Amniotic stem cell (primary cell): ENCODE measurements around the gene TSPAN4.

ENCODE experiments used
- DNase-seq: peaks from one replicate; lab custom pipeline; 2025; lab: John Stamatoyannopoulos, UW

Gene TSPAN4

DNA sequence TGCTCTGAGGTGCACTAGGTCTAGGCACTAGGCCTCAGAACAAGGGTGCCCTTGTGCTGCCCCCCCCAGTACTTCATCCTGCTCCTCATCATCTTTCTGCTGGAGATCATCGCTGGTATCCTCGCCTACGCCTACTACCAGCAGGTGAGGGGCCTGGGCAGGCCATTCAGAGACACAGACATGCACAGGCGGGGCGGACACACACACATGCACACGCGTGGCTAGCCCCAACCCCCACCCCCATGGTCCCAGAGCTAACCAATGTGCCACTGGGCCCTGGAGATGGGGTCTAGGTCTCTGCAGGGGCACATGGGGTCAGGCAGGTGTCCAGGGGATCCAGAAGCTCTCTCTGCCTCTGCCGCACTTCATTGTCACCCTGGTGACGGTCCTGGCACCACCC is 6.0 kb upstream of the TSPAN4 start:
- DNase-seq: no peak

DNA sequence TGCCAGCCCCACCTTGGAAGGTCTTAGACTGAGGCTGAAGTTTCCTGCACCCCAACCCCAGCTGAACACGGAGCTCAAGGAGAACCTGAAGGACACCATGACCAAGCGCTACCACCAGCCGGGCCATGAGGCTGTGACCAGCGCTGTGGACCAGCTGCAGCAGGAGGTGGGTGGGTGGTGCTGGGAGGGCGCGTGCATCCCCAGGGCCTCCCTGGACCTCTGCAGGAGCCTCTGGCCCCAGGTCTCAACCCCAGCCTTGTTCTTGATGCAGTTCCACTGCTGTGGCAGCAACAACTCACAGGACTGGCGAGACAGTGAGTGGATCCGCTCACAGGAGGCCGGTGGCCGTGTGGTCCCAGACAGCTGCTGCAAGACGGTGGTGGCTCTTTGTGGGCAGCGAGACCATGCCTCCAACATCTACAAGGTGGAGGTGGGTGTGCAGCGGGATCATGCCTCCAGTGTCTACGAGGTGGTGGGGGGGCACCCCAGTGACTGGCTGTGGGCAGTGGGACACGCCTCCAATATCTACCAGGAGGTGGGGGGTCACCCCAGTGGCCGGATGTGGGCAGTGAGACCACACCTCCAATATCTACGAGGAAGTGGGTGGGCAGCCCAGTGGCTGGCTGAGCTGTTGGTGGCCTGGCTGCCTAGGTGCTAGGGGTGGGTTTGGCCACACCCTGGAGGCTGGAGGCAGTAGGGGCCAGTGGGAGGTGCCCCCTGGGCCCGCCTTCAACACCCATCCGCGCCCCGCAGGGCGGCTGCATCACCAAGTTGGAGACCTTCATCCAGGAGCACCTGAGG is 5.3 kb upstream of the TSPAN4 start:
- no peak for DNase-seq

DNA sequence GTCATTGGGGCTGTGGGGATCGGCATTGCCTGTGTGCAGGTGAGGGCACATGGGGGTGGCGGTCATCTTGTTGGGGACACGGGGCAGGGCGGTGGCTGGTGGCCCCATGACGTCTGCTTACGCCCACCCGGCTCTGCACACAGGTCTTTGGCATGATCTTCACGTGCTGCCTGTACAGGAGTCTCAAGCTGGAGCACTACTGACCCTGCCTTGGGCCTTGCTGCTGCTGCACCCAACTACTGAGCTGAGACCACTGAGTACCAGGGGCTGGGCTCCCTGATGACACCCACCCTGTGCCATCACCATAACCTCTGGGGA is 4.7 kb upstream of the TSPAN4 start:
- no peak for DNase-seq

- no peak for DNase-seq
Measured at GRCh38 chr11:838441-839279, 4.0 kb upstream of the TSPAN4 start.

- DNase-seq: no peak
Measured at GRCh38 chr11:839280-839623, 3.4 kb upstream of the TSPAN4 start.

DNA sequence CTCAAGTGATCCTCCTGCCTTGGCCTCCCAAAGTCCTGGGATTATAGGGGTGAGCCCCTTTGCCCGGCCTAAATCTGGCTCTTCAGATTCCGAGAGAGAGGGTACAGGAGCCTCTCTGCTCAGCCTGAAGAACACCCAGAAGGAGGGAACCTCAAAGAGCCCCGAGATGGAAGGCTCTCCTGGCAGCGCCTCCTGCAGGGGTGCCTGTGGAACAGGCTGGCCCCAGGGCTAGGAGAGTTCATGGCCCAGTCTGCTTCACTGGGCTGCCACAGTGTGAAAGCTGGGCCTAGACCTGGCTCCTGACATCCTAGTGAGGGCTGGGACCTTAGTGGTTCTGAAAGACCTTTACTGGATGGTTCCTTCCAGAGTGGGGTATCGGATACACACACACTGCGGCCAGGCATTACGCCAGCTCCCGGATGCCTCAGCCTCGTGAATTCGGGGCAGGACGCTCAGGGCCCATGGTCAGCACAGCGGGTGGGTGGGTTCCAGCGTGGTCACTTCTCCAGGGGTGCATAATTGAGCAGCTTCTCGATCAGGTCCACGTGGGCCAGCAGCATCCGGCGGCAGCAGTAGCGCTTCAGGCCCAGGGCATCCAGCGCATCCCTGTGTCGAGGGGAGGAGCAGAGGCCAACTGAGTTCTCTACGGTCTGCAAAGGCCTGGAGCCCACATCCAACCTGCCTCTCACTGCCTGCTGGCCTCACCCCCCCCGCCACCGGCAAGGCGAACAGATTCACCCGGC is 2.6 kb upstream of the TSPAN4 start:
- no peak for DNase-seq

- no peak for DNase-seq
Measured at GRCh38 chr11:841981-842369, 677 bp upstream of the TSPAN4 start.

- no peak for DNase-seq
Measured at GRCh38 chr11:843086-843734, 558 bp downstream of the TSPAN4 start.

- DNase-seq: peak; percentile 83
Measured at GRCh38 chr11:843818-844692, 1.4 kb downstream of the TSPAN4 start.

- peak; percentile 61 for DNase-seq
Measured at GRCh38 chr11:844693-845644, 2.3 kb downstream of the TSPAN4 start.

- DNase-seq: no peak
Measured at GRCh38 chr11:845872-846495, 3.3 kb downstream of the TSPAN4 start.

- DNase-seq: no peak
Measured at GRCh38 chr11:846496-847098, 3.9 kb downstream of the TSPAN4 start.

GRCh38 chr11:847876-848275 is 5.2 kb downstream of the TSPAN4 start:
- no peak for DNase-seq

DNA sequence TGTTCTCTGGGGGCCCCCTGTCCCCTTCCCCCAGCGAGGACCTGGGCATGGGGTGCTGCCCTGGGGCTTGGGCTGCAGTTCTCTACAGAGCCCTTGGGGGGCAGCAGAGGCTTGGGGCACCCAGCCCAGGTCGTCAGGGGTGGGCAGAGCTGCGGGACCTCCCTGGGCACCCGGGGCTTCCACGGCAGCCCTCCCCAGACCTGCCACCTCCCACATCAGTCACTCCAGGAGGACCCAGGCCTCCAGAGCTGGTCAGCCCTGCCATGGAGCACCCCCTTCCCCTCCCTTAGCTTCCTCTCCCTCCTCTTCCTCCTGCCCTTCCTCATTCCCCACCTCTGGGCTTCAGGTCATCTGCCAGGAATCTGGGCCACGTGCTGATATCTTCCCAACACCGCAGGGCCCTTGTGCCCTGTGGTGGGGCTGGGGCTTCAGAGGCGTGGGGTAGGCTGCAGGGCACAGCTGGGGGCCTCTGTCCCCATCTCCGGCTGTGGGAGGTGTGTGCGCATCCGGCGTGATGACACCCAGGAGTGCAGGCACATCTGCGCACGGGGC is 5.8 kb downstream of the TSPAN4 start:
- no peak for DNase-seq

DNA sequence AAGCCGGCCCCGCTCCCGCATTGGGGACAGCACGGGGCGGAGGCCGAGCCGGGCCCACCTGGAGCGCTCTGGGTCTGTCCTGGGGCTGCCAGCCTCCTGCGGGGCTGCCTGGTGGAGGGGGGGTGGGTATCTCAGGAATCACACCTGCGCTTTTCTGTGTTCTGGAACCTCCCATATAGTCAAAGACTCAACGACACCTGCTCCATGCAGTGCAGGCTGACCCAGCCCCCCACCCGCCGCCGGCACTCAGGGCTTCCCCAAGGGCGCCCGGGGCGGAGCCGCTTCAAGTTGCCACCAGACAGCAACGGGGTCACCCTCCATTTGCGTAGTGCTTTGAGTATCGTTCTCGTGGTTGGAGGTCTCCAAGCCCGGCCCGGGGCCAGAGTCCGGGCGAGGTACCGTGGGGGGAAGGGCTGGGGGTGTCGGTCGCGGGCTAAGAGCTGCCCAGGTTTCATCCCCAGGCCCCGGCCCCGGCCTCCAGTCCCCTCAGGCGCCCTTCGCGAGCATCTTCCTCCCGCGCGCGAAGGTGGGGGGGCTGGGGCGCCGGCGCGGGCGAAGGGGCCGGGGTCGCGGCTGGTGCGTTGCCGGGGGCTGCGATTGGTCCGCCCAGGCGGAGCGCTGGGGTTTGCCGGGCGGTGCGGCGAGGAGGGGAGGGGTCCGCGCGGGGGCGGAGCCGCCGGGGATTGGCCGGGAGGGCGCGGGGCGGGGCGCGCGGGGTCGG is 6.6 kb downstream of the TSPAN4 start:
- no peak for DNase-seq

- no peak for DNase-seq
Measured at GRCh38 chr11:849951-850774, 7.5 kb downstream of the TSPAN4 start.
